Astrocyte (in vitro differentiated cells and primary cell): Measurements from ENCODE around the gene UNC5B.

ENCODE experiments used
- EZH2 ChIP-seq: IDR thresholded peaks from 2 replicates; pipeline ENCODE4 v1.6.1; 2012; ENCODE audit warnings: mild to moderate bottlenecking, low read length, inconsistent platforms; ENCODE audit not compliant: insufficient read depth
- TF ChIP-seq, protein P1 (sequence below): IDR thresholded peaks from 2 replicates; pipeline ENCODE4 v1.5.1; 2011; ENCODE audit warnings: low read depth, mild to moderate bottlenecking, inconsistent platforms, low read length, moderate library complexity; ENCODE audit not compliant: insufficient read depth

DNA sequence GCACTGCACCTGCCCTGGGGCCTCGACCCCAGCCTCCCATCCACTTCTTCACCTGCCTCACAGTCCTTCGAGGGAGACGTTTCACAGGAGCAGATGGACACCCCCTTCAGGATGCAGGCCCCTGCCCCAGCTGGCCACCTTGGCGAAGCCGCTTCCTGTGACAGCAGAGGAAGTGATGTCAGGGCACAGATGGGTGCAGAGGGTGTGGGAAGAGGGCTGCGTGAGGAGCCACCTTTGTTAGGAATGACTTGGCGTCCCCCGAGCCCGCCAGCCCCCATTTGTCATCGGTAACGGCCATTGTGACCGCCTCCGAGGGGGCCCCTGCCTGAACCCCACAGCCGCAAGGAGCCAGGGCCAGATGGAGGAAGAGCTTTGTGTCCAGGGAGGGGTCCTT lies 59.3 kb downstream of the UNC5B start:
- TF ChIP-seq, protein P1, sequence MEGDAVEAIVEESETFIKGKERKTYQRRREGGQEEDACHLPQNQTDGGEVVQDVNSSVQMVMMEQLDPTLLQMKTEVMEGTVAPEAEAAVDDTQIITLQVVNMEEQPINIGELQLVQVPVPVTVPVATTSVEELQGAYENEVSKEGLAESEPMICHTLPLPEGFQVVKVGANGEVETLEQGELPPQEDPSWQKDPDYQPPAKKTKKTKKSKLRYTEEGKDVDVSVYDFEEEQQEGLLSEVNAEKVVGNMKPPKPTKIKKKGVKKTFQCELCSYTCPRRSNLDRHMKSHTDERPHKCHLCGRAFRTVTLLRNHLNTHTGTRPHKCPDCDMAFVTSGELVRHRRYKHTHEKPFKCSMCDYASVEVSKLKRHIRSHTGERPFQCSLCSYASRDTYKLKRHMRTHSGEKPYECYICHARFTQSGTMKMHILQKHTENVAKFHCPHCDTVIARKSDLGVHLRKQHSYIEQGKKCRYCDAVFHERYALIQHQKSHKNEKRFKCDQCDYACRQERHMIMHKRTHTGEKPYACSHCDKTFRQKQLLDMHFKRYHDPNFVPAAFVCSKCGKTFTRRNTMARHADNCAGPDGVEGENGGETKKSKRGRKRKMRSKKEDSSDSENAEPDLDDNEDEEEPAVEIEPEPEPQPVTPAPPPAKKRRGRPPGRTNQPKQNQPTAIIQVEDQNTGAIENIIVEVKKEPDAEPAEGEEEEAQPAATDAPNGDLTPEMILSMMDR = no peak
- TF ChIP-seq EZH2 = no peak
